Inferior parietal cortex (tissue), 1 donor: ENCODE measurements around the gene DDX27.

Experiments used
- DNase-seq: peaks from one replicate; pipeline ENCODE4 v3.0.0-alpha.2; 2016; ENCODE audit errors: extremely low spot score

The DDX27 gene

GRCh38 chr20:49291200-49291599 lies 72.0 kb downstream of the DDX27 start:
- DNase-seq: no peak

GRCh38 chr20:49292010-49292409 lies 72.8 kb downstream of the DDX27 start:
- no peak for DNase-seq

- DNase-seq: no peak
Measured at GRCh38 chr20:49293122-49293521, 73.9 kb downstream of the DDX27 start.
